Stimulated activated CD8-positive, alpha-beta memory T cell treated with anti-CD3 and anti-CD28 coated beads, Interleukin-7, amount 100 ng/mL, for 4 hours (primary cell): ENCODE measurements around the gene OPRM1.

Source experiments
- DNase-seq, 2 donors: peaks; one replicate each; pipeline ENCODE4 v3.0.0-alpha.2; 2020; ENCODE audit warnings: low read depth in 2 of 2

Gene OPRM1

DNA sequence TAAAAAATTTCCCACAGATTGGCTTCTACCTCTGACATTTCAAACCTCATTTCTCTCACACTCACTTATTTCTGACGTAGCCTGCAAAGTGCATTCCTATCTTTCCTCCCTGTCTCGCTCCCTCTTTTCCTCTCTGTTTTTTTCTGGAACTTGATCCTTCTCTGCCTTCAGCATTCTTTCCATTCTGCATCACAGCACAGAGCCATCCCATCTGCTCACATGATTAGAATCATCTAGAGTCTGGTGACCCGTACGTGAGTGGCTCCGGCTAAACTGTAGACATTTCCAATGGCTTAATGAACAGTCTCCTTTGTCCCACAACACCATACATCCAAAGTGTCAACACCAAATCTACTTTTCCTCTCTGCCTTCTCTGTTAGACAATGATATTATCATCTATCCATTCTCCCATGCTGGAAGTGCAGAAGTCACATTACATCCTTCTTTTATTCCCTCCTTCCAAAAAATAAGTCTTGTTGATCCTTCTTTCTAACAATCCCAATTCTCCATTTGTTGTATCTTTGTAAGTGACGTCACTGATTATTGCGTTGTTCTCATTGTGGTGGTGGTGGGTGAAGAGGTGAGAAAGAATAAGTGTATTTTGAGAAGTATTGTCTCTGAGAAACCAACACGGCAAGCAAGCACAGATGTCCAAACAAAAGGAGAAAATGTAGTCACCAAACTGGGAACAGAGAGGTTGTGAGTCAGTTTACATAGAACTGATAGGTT, 41.6 kb downstream of the OPRM1 start:
- no peak for DNase-seq

DNA sequence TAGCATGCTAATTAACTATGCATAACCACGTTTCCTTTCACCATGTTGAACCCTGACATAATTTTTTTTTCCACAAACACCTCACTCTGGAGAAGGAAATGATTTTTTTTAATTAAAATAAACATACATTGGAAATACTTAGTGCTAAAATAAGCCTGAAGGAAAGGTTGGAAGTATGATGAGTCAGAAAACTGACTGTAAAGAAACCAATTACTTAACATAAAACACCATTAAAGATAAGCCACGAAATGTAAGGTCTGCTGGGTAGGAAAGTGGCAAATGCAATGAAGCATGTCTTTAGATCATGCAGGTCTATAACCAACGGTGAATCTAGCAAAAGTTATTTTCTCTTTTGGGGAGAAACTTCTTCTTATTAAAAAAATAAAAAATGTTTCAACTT, 47.5 kb downstream of the OPRM1 start:
- no peak for DNase-seq

DNA sequence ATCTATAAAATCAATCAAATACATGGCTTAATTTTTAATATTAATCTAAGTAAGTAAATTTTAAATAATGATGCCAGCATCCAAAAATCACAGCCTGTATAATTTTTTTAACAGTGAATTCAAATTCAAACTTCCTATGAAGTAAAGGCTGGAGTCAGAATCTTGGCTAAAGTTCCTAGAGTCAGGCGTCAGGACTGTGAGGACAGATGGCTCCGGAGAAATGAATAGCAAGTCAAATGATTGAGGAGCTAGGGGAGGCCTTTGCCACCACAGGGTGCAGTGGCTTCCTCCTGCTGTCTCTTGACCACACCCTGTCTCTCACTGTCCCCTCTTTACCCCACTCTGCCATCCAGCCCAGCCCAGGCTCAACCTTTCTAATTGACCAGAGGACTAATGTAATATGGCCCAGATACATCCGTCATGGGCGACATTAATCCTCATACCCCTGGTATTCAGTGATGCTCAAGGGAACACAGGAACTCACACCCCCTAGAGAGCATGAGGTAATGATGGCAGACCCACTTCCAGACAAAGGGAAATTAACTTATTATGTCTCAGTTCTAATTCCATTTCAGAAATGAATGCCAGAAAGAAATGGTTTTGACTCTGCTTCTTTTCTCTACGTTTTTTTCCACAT, 53.4 kb downstream of the OPRM1 start:
- no peak for DNase-seq

DNA sequence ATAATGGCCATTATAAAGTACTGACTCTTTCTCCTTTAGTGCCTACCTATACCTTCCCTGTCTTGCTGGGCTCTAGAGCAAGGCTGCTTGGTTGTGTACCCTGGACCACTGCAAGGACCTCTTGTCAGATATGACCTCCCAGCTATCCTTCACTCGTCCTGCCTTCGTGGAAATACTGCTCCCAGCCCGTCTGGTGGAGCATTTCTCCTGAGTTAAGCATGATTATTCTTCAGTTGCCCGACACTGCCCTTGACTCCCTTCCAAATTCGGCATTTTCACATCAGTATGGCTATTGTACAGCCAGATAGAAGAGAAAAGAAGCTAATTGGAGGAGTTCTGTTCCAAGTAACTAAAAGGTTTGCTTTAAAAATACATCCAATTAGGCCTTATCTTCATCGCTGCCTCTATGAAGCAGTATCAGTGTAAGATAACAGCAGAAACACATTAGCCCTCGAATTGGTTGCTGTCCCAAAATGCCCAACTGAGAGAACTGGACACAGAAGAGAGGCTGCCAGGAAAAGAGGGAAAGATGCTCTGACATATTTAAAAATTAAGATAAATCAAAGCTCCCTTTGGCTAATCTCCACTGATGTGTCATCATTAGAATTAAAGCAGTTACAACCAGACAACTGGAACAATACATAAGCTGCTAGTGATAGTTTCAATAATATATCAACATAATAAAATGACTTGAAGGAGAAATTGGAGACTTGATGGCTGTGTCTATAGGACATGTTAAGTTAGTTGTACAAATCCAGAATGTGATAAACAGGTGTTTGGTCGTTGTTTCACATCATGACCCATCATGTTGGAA, 54.4 kb downstream of the OPRM1 start:
- no peak for DNase-seq

DNA sequence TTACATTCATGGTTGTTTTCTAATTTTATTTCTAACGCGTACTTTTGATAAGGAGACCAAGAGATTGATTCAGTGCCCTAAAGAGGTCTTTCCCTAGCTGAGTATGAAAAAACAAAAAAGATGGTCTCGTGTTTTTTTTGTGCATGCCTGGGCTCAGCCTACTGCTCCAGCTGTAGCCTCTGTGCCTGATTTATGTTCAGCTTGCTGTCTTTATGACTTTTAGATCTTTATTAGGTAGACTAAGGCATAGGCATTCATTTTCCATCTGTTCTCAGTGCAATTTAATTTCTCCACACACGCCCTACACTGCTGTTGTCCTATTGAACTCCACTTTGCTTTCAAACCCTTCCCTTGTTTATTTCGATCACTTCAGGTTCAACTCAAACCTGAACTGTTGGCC, 56.5 kb downstream of the OPRM1 start:
- DNase-seq = no peak

DNA sequence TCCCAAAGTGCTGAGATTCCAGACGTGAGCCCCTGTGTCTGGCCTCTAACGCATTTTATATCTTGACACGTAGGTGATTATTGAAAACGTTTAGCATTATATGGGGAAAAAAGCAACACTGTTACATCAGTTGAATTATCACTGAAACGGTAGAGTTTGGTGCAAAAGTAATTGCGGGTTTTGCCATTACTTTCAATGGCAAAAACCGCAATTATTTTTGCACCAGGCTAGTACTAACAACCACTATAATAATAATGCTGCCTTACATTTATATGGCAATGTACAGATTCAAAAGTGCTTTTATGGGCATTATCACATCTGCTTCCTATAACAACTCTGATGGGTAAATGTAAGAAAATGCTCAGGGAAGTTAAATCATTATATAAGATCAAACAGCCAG, 57.3 kb downstream of the OPRM1 start:
- no peak for DNase-seq

DNA sequence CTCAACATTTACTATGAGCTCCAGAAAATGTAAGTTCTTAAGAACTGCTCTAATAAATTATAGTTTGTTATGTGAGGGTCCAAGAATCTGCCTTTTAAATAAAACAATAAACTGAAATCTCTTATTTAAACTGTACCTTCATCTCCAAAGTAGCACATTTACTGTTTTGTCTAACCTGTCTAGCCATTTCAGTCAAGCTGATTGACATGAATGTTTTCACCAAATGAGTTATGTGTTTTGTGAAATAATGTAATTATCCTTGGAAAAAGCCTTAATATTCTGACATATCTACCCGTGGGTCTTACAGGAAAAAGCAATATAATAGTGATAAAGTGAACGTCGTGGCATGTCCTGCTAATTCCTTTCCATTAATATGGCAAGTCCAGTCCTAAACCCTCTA, 57.8 kb downstream of the OPRM1 start:
- no peak for DNase-seq

DNA sequence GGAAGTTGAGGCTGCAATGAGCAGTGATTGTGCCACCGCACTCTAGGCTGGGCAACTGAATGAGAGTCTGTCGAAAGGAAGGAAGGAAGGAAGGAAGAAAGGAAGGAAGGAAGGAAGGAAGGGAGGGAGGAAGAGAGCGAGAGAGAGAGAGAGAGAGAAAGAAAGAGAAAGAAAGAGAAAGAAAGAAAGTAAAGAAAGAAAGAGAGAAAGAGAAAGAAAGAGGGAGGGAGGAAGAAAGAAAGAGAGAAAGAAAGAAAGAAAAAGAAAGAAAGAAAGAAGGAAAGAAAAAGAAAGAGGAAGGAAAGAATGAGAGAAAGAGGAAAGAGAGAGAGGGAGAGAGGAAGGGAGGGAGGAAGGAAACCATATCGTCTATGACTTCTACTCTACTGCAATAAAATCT, 60.2 kb downstream of the OPRM1 start:
- no peak for DNase-seq

DNA sequence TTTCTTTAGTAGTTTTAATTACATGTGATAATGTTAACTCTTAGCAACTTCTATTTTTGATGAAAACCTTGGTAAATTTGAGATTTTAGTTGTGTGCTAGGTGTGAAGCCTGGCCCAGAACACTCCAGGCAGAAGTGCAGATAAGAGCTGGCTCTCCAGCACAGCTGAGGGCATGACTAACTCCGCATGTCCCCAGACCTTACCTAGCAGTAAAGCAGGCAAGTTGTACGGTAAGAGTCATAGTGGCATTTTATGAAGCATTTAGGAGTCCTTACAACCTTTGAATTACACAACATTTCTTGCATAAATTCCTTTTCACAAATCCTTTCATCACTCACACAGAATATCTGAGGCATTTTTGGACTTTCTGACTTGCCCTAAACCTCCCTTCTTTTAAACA, 67.2 kb downstream of the OPRM1 start:
- no peak for DNase-seq

DNA sequence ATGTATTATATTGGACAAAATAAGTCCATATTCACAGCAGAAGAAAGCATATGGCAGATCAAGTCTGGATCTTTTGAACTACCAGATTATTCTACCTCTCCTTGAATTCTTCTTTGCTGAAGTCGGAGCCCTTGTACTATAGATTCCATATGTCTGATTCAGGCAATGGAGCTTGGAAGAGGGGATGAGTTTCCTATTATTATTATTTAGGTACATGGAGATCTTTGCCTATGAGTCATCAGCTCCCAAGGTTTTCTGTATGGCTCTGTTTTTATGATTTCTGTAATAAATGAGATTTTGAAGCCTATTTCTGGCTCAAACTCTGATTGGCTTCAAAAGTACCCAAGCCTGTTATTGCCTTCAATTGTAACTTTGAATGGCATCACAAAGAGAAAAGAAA, 72.0 kb downstream of the OPRM1 start:
- no peak for DNase-seq

DNA sequence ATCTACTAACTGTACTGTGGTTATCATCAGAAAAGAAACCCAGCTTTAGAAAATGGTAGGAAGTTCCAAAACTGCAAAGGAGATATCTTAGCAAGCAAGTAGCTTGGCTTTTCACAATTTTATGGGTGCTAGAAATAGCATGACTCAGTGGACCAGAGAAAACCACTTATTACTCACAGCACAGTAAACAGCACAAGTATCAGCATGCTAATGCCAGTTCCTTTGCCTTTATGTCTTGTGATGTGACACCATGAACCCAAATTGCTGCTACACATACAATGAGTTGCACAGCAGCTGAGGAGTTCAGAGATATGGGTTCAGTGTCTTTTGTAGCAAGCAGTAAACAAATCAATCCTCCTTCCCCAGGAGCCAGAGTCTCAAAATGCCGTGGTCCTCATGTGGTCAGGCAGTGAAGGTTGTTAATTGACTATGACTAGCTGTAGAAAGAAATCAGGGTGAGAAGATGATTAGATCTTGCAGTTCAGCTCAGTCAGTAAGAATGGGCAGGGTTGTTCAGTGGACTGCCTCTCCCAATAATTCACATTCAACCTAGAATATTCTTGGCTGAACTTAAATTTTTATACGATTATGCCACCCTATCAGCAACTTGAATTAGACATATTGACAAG, 73.3 kb downstream of the OPRM1 start:
- no peak for DNase-seq

DNA sequence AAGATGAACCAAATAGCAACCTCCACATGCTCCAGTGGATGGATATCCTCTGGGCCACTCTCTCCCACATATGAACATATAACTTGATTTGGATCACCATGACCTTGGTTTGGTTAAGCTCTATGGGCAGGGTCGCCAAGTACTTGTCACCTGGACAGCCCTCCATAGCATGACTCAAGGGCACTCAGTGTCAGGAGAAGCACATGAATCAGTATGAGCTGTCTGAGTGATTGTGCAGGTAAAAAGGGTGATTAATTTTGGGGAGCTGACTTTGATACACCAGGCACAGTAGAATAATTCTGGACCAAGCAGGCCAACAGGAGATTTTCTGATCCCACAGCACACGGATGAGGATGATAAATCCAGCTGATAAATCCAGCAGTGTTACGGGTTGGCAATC, 74.4 kb downstream of the OPRM1 start:
- DNase-seq = no peak

DNA sequence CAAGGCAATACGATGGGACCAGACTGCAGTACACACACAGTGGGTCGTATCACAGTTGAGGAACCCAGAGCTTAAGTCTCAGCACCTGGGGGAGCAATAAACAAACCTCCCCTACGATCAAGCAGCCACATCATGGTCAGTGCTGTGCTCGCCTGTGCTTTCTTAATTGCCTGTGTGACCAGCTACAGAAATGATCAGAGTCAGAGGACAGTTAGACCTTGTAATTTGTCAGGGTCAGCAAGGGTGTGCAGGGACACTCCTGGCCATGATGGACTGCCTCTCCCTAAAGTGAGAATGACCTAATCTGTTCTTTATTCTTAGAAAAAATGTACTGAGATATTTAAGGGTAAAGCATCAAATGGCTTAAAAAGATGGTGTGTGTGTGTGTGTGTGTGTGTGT, 78.4 kb downstream of the OPRM1 start:
- DNase-seq = no peak

DNA sequence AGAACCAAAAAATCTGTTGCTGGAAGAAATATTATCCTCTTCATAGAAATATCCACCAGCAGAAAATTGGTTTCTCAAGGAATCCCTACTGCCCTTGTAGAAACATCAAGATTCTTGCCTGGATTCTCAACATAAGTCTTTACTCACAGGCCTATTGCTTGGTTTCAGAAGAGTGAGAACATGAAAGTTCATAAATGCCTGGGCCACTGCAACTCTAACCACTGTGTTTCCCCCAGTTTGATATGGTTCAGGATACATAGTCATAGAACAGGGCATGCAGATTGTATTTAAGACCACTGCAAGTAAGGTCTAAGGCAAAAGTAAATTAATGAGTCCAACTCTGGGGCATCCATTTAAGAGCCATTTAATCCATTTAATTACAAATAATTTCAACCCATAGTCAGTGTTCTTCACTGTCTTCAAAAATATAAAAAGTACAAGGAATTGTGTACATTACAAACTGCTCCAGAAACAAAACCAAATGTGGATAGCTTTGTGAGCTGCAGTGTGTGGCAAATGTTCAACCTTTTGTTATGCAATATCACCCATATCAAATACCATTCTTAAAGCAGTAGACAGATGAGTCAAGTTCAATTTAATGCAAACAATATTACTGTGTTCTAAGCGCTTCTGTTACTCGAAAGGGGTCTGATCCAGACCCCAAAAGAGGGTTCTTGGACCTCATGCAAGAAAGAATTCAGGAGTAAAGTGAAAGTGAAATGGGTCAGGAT, 83.3 kb downstream of the OPRM1 start:
- DNase-seq = no peak

DNA sequence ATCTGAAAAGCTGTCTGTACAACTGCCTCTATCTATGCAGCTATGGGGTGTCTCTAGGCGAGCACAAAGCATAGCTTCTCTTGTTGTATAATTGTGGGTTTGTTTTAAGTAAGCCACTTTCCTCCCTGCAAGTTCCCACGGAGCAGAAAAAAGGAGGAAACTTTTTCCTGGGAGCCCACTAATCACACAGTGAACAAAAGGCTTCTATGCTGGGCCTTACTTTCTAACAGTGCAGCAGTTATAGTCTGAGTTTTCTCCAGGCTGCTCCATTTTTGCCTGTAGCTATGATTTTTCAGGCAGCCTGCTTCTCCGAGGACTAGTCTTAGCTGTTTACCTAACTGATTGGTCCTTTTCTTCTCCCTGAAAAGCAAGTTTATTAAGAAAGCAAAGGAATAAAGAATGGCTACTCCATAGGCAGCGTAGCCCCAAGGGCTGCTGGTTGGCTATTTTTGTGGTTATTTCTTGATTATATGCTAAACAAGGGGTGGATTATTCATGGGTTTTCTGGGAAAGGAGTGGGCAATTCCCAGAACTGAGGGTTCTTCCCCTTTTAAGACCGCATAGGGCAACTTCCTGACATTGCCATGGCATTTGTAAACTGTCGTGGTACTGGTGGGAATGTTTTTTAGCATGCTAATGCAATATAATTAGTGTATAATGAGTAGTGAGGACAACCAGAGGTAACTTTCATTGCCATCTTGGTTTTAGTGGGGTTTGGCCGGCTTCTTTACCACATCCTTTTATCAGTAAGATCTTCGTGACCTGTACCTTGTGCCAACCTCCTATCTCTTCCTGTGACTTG, 84.3 kb downstream of the OPRM1 start:
- no peak for DNase-seq

DNA sequence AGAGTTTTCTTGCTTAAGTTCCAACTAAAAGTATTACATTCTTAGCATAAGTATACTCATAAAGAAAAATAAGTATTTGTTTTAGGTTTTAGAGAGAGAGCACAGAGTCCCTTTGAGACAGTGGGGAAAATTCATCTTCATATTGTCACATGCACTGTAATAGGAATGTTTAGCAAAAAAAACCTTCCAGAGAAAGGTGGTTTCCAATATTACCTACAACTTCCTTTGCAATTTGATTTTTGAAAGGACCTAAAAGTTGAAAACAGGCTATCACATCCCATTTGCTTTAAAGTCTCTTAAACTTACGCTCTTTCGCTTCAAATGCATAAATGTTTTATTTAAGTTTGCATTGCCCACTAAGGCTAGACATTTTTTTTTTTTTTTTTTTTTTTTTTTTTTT, 86.4 kb downstream of the OPRM1 start:
- no peak for DNase-seq

DNA sequence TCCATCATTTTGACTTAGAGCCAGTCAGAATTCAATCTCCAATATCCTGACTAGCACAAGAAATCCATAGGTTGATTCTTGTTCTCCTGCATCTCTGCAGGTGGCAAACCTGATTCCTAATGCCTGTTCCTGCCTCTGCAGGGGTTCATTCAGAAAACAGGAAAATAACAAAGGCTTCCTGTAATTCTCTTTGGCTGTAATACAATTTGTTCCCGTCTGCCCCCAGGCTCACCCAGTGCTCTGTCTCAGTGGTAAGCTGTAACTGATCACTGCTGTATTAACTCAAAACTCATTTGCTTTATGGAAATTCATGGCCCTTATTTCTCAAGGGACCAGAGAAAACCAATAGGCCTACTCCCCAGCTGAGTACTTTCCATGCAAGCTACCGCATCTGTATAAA, 88.6 kb downstream of the OPRM1 start:
- DNase-seq = no peak

DNA sequence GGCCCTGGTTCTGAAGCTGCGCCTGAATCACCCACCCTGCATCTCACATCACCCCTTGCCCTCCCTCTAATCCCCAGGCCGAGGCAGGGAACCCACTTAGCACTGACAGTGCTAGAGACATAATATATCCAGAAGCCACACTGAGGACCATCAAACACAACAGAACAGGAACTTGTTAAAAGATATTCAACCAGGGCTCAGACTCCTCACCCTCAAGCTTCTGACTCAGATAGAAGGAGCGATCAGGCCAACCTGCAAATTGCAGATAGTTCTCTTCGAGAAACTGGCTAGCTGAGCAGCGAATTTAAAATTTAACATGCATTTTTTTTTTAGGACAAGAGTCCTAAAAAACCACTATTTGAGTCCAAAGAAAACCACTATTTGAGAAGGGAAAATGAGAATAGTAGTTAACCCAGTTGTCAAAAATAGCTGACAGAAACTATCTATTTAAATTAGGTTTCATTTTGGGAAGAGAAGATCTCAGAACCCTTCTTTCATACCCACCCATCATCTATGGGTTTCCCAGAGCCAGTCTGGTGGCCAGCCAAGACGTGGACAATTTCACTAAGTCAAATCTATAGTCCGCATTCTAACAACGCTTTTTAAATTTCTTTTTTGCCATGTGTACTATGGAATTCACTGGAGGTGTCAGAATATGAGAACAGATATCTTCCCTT, 95.6 kb downstream of the OPRM1 start:
- no peak for DNase-seq

DNA sequence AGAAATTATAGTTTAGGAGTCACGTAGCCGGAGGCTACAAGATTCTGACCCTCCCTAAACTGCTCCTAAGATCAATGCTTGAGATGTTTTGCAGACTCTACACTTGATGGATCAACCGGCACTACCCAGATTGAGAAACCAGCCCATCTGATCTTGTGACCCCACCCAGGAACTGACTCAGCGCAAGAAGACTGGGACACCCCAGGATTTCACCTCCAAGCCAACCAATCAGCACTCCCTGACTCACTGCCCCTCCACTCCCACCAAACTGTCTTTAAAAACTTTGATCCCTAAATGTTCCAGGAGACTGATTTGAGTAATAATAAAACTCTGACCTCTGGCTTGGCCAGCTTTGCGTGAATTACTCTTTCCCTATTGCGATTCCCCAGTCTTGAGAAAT, 99.8 kb downstream of the OPRM1 start:
- DNase-seq = no peak

DNA sequence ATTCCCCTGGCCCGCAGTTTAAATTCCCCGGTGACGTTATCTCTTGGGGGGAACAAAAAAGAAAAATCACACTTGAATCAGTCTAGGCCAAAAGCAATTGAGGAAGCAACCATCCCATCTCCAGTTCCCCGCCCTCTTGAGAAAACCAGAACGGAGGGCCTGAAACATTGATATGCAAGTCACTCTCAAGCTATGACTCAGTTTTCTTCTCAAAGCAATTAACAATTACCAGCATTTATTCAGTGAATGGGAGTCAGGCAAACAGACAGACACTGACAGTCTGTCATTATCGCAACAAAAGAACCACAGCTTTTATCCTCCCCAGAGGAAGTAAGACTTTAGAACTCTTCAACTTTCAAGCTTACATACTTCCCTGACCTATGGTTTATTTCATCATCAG, 100.9 kb downstream of the OPRM1 start:
- DNase-seq = no peak
